ENCODE data around the gene CDKN2C.

Gene CDKN2C

DNA sequence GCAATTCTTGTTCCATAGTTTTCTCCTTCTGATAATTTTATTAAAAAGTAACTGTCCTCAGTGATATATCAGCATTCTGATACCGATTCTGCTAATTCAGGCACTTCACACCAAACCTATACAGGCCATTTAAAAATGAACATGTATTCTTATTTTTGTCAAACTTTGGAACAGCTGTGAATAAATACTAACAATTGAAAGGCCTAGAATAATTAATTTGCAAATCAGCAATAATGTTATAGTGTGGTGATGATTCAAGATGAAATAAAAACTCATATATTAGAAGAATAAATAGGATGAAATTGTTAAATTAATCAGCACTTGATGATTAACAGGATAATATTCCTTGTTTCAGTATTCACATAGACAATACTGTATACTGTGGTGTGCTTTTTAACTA, 9.9 kb downstream of the CDKN2C start:
- TF ChIP-seq CTCF (IDR thresholded peaks at IDR 0.05; ENCODE audit: low read depth, low read length, missing control alignments), result no peak
- no peak overlapping the region for H3K4me3 ChIP-seq (replicated peaks; ENCODE audit: low read depth, low read length)
- no peak for DNase-seq (ENCODE audit: extremely low read depth, low read depth)

GRCh38 chr1:50980505-50980904, 10.5 kb downstream of the CDKN2C start:
- no peak overlapping the region for H3K4me3 ChIP-seq (replicated peaks; ENCODE audit: low read depth, low read length)
- DNase-seq (ENCODE audit: extremely low read depth, low read depth), result no peak
- no peak for TF ChIP-seq CTCF (IDR thresholded peaks at IDR 0.05; ENCODE audit: low read depth, low read length, missing control alignments)

DNA sequence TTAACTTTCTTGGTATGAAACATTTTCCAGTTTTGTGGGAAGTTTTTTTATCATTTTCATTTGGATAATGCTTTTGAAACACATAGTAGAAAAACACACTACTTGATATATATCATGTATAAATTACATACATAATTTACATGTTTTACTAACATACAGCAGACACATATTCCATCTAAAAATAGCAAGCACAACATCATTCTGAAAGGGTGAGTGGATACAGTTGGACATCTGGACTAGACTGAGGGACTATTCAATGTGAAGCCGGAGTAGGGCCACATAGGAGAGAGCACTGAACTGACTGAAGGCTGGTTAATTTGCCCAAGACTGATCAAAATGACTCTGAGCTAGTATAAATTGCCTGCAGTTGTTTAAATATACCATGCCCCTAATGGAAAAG, 11.7 kb downstream of the CDKN2C start:
- H3K4me3 ChIP-seq (replicated peaks; ENCODE audit: low read depth, low read length), result no peak overlapping the region
- no peak for TF ChIP-seq CTCF (IDR thresholded peaks at IDR 0.05; ENCODE audit: low read depth, low read length, missing control alignments)
- DNase-seq (ENCODE audit: extremely low read depth, low read depth), result no peak

DNA sequence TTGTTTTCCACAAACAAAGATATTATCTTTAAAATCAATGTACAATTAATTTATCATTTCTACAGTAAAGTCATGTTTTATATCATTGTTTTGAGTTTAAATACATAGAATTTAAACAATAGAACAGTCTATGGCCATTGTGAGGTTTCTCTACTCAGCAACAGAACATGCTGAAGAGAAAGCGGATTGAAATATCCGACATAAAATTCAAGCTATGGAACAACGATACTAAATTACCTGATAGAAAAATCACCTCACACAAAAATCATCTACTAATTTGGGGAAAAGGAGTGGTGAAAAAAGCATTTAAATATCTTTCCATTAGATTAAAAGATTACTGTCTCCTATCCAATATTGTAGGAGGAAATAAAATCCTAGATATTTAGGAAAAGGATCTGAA, 12.6 kb downstream of the CDKN2C start:
- H3K4me3 ChIP-seq (replicated peaks; ENCODE audit: low read depth, low read length), result no peak overlapping the region
- no peak for TF ChIP-seq CTCF (IDR thresholded peaks at IDR 0.05; ENCODE audit: low read depth, low read length, missing control alignments)
- no peak for DNase-seq (ENCODE audit: extremely low read depth, low read depth)

DNA sequence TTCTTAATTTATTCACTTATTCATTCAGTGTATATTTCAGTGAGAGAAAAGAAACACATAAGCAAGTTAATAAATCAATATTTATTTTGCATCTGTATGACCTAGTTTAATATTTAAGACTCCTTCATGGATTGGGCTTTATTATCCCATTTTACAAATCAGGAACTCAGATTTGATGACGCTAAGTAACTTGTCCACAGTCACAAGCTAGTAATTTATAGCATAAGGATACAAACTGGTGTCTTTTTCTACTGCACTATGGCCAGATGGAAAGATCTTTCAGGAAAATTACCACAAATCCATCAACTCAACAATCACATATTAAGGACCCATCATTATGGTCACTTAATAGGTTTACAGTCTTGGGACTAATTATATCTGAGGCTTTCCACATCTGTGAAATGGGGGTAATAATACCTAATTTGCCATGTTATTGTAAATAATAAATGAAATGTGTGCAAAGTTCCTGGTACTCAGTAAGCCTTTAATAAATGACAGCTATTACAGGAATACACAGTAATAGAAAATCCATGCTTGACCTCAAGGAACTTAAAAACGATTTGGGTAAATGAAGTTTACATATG, 13.3 kb downstream of the CDKN2C start:
- no peak for TF ChIP-seq CTCF (IDR thresholded peaks at IDR 0.05; ENCODE audit: low read depth, low read length, missing control alignments)
- DNase-seq (ENCODE audit: extremely low read depth, low read depth), result no peak
- no peak overlapping the region for H3K4me3 ChIP-seq (replicated peaks; ENCODE audit: low read depth, low read length)

GRCh38 chr1:50985094-50985493, 15.0 kb downstream of the CDKN2C start:
- no peak for DNase-seq (ENCODE audit: extremely low read depth, low read depth)
- no peak for TF ChIP-seq CTCF (IDR thresholded peaks at IDR 0.05; ENCODE audit: low read depth, low read length, missing control alignments)
- H3K4me3 ChIP-seq (replicated peaks; ENCODE audit: low read depth, low read length), result no peak overlapping the region

DNA sequence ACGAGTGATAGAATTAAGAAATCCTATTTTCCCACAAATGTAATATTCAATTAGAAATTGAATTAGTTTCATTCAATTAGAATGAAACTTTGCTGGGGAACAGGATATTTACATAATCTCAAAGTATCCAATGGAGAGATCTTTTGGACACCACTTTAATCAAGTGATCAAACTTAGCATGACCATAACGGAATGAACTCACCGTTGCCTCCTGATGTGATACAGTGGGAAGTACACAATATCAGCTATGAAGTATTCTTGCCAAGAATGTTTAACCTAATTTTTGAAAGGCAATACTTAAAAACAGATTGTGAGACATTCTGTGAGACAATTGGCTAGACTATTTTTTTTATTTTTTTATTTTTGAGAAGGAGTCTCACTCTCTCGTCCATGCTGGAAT, 16.6 kb downstream of the CDKN2C start:
- H3K4me3 ChIP-seq (replicated peaks; ENCODE audit: low read depth, low read length), result no peak overlapping the region
- TF ChIP-seq CTCF (IDR thresholded peaks at IDR 0.05; ENCODE audit: low read depth, low read length, missing control alignments), result no peak
- no peak for DNase-seq (ENCODE audit: extremely low read depth, low read depth)

All from HFF-Myc (cell line).